ENCODE data around the gene CARF.

Gene CARF

DNA sequence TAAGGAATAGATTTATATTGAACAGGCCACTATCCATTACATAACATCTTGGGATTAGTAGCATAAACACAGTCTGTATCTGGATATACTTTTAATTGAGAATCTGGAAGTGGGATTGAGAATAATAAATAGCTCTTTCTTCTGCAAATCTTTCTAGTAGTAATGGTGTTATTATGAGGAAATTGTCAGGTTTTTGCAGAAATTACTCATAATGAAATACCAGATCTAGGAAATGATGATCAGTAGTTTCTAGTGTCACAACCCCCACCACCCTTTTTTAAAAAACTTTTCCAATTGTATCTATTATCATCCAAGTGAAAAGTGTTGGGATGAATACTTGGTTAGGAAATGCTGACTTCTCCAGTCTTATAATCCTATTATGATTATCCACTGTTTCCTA, 121.3 kb downstream of the CARF start:
- ChIA-PET POLR2A (no interaction called here), CTCF (no interaction called here)
- TF ChIP-seq, protein P1, sequence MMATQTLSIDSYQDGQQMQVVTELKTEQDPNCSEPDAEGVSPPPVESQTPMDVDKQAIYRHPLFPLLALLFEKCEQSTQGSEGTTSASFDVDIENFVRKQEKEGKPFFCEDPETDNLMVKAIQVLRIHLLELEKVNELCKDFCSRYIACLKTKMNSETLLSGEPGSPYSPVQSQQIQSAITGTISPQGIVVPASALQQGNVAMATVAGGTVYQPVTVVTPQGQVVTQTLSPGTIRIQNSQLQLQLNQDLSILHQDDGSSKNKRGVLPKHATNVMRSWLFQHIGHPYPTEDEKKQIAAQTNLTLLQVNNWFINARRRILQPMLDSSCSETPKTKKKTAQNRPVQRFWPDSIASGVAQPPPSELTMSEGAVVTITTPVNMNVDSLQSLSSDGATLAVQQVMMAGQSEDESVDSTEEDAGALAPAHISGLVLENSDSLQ (IDR thresholded peaks at IDR 0.05) = no peak
- no peak for TF ChIP-seq ELF4 (IDR thresholded peaks at IDR 0.05)
- no peak for TF ChIP-seq CTBP1 (IDR thresholded peaks at IDR 0.05; ENCODE audit: borderline replicate concordance)
- TF ChIP-seq FOXK2 (IDR thresholded peaks at IDR 0.05) = no peak
- TF ChIP-seq LEF1 (IDR thresholded peaks at IDR 0.05; ENCODE audit: borderline replicate concordance) = no peak
- TF ChIP-seq FOXA1 (IDR thresholded peaks at IDR 0.05) = no peak
- no peak for TF ChIP-seq BHLHE40 (IDR thresholded peaks at IDR 0.05; ENCODE audit: borderline replicate concordance)
- no peak for TF ChIP-seq HDGF (IDR thresholded peaks at IDR 0.05; ENCODE audit: borderline replicate concordance)
- TF ChIP-seq FOXM1 (IDR thresholded peaks at IDR 0.05; ENCODE audit: borderline replicate concordance) = no peak
- TF ChIP-seq L3MBTL2 (conservative IDR thresholded peaks at IDR 0.05) = no peak
- TF ChIP-seq SP1 (IDR thresholded peaks at IDR 0.05) = no peak
- no peak for TF ChIP-seq TARDBP (IDR thresholded peaks at IDR 0.05)
- no peak for TF ChIP-seq SUZ12 (IDR thresholded peaks at IDR 0.05)
- no peak for TF ChIP-seq NFRKB (IDR thresholded peaks at IDR 0.05)
- no peak for TF ChIP-seq ARNT (IDR thresholded peaks at IDR 0.05)
- TF ChIP-seq ZNF384 (IDR thresholded peaks at IDR 0.05) = no peak
- no peak for DNase-seq (ENCODE audit: extremely low spot score)

DNA sequence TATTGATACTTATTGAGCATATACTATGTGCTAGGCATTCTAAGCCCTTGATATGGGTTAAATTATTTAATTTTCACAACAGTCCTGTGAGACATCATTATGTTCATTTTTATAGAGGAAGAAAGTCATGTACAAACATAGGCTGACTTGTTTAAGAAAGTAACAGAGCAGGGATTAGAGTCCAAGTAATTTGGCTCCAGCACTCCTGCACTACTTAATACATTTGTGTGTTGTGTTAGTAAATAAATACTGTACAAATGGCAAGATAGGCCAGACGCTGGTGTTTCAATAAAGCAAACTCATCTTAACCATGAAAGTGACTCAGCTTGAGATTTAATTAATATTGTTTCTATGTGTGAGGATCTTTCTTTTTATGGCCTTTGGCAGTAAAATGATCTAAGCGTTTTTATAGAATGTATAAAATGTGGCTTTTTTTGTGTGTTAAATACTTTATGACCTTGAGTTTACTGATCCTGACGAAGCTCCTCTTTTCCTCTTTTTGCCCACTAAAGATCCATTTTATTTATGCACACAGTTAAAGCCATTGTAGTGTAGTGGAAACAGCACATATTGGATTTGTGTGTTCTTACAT, 123.9 kb downstream of the CARF start:
- ChIA-PET CTCF (no interaction called here), POLR2A (no interaction called here)
- DNase-seq (ENCODE audit: extremely low spot score) = no peak
- TF ChIP-seq L3MBTL2 (conservative IDR thresholded peaks at IDR 0.05) (no peak), ZNF384 (IDR thresholded peaks at IDR 0.05) (no peak), TARDBP (IDR thresholded peaks at IDR 0.05) (no peak), FOXA1 (IDR thresholded peaks at IDR 0.05) (no peak), ELF4 (IDR thresholded peaks at IDR 0.05) (no peak), CTBP1 (IDR thresholded peaks at IDR 0.05; ENCODE audit: borderline replicate concordance) (no peak), LEF1 (IDR thresholded peaks at IDR 0.05; ENCODE audit: borderline replicate concordance) (no peak), HDGF (IDR thresholded peaks at IDR 0.05; ENCODE audit: borderline replicate concordance) (no peak), FOXM1 (IDR thresholded peaks at IDR 0.05; ENCODE audit: borderline replicate concordance) (no peak), NFRKB (IDR thresholded peaks at IDR 0.05) (no peak), SP1 (IDR thresholded peaks at IDR 0.05) (no peak), FOXK2 (IDR thresholded peaks at IDR 0.05) (no peak), BHLHE40 (IDR thresholded peaks at IDR 0.05; ENCODE audit: borderline replicate concordance) (no peak), ARNT (IDR thresholded peaks at IDR 0.05) (no peak)
- TF ChIP-seq, protein P1 (IDR thresholded peaks at IDR 0.05) = no peak

Data from HEK293T (cell line).